Measurements from ENCODE around the gene ZNF629. TPM values are rescaled to one million over a fixed set of nuclear protein-coding genes. Genes with fewer than 3 reads are reported as not detected.

Gene ZNF629
- total and polyA plus RNA-seq, 2 experiments from 2014 or later, result 4.1 to 20.3 TPM

DNA sequence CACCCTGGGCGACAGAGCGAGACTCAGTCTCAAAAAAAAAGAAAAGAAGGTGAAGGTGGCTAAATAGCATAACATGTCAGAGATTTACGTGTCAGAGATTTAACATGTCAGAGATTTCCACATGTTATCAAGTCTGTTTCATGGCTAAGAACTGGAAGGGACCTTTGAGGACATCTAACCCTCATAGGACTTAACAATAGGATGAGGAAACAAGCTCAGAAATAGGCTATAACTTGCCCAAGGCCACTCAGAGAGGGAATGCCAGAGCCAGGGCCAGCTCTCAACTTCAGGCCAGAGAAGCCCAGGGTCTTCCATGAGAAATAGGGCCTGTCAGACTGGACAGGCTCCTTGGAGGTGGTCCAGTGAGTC is 26.8 kb upstream of the ZNF629 start:
- H3K27ac Mint-ChIP-seq, result no peak overlapping the region
- peaks cover 3% of the 10 kb centered on the region; the same call in 1 of the 3 replicates for H3K4me1 Mint-ChIP-seq
- TF ChIP-seq ZNF114 (CRISPR knock-in tag; IDR thresholded peaks at IDR 0.05) (no peak), POLR2AphosphoS5 (IDR thresholded peaks at IDR 0.05; ENCODE audit: low read depth) (no peak), CREB1 (CRISPR knock-in tag; IDR thresholded peaks at IDR 0.05; ENCODE audit: low read depth) (no peak), EZH2phosphoT487 (IDR thresholded peaks at IDR 0.05; ENCODE audit: unreplicated experiment) (no peak), ZNF331 (CRISPR knock-in tag; IDR thresholded peaks at IDR 0.05; ENCODE audit: low read depth) (no peak), NANOG (IDR thresholded peaks at IDR 0.05; ENCODE audit: borderline replicate concordance) (no peak), STAT1 (IDR thresholded peaks at IDR 0.05; ENCODE audit: unreplicated experiment) (no peak), JUNB (IDR thresholded peaks at IDR 0.05; ENCODE audit: unreplicated experiment) (no peak)
- TF ChIP-seq, protein P1, sequence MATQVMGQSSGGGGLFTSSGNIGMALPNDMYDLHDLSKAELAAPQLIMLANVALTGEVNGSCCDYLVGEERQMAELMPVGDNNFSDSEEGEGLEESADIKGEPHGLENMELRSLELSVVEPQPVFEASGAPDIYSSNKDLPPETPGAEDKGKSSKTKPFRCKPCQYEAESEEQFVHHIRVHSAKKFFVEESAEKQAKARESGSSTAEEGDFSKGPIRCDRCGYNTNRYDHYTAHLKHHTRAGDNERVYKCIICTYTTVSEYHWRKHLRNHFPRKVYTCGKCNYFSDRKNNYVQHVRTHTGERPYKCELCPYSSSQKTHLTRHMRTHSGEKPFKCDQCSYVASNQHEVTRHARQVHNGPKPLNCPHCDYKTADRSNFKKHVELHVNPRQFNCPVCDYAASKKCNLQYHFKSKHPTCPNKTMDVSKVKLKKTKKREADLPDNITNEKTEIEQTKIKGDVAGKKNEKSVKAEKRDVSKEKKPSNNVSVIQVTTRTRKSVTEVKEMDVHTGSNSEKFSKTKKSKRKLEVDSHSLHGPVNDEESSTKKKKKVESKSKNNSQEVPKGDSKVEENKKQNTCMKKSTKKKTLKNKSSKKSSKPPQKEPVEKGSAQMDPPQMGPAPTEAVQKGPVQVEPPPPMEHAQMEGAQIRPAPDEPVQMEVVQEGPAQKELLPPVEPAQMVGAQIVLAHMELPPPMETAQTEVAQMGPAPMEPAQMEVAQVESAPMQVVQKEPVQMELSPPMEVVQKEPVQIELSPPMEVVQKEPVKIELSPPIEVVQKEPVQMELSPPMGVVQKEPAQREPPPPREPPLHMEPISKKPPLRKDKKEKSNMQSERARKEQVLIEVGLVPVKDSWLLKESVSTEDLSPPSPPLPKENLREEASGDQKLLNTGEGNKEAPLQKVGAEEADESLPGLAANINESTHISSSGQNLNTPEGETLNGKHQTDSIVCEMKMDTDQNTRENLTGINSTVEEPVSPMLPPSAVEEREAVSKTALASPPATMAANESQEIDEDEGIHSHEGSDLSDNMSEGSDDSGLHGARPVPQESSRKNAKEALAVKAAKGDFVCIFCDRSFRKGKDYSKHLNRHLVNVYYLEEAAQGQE (IDR thresholded peaks at IDR 0.05; ENCODE audit: unreplicated experiment), result no peak
- TF ChIP-seq, protein P2, sequence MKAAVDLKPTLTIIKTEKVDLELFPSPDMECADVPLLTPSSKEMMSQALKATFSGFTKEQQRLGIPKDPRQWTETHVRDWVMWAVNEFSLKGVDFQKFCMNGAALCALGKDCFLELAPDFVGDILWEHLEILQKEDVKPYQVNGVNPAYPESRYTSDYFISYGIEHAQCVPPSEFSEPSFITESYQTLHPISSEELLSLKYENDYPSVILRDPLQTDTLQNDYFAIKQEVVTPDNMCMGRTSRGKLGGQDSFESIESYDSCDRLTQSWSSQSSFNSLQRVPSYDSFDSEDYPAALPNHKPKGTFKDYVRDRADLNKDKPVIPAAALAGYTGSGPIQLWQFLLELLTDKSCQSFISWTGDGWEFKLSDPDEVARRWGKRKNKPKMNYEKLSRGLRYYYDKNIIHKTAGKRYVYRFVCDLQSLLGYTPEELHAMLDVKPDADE (IDR thresholded peaks at IDR 0.05), result no peak
- TF ChIP-seq, protein P3, sequence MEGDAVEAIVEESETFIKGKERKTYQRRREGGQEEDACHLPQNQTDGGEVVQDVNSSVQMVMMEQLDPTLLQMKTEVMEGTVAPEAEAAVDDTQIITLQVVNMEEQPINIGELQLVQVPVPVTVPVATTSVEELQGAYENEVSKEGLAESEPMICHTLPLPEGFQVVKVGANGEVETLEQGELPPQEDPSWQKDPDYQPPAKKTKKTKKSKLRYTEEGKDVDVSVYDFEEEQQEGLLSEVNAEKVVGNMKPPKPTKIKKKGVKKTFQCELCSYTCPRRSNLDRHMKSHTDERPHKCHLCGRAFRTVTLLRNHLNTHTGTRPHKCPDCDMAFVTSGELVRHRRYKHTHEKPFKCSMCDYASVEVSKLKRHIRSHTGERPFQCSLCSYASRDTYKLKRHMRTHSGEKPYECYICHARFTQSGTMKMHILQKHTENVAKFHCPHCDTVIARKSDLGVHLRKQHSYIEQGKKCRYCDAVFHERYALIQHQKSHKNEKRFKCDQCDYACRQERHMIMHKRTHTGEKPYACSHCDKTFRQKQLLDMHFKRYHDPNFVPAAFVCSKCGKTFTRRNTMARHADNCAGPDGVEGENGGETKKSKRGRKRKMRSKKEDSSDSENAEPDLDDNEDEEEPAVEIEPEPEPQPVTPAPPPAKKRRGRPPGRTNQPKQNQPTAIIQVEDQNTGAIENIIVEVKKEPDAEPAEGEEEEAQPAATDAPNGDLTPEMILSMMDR (conservative IDR thresholded peaks at IDR 0.05; ENCODE audit: low read depth in 2 of 2), result no peak
- TF ChIP-seq, protein P4, sequence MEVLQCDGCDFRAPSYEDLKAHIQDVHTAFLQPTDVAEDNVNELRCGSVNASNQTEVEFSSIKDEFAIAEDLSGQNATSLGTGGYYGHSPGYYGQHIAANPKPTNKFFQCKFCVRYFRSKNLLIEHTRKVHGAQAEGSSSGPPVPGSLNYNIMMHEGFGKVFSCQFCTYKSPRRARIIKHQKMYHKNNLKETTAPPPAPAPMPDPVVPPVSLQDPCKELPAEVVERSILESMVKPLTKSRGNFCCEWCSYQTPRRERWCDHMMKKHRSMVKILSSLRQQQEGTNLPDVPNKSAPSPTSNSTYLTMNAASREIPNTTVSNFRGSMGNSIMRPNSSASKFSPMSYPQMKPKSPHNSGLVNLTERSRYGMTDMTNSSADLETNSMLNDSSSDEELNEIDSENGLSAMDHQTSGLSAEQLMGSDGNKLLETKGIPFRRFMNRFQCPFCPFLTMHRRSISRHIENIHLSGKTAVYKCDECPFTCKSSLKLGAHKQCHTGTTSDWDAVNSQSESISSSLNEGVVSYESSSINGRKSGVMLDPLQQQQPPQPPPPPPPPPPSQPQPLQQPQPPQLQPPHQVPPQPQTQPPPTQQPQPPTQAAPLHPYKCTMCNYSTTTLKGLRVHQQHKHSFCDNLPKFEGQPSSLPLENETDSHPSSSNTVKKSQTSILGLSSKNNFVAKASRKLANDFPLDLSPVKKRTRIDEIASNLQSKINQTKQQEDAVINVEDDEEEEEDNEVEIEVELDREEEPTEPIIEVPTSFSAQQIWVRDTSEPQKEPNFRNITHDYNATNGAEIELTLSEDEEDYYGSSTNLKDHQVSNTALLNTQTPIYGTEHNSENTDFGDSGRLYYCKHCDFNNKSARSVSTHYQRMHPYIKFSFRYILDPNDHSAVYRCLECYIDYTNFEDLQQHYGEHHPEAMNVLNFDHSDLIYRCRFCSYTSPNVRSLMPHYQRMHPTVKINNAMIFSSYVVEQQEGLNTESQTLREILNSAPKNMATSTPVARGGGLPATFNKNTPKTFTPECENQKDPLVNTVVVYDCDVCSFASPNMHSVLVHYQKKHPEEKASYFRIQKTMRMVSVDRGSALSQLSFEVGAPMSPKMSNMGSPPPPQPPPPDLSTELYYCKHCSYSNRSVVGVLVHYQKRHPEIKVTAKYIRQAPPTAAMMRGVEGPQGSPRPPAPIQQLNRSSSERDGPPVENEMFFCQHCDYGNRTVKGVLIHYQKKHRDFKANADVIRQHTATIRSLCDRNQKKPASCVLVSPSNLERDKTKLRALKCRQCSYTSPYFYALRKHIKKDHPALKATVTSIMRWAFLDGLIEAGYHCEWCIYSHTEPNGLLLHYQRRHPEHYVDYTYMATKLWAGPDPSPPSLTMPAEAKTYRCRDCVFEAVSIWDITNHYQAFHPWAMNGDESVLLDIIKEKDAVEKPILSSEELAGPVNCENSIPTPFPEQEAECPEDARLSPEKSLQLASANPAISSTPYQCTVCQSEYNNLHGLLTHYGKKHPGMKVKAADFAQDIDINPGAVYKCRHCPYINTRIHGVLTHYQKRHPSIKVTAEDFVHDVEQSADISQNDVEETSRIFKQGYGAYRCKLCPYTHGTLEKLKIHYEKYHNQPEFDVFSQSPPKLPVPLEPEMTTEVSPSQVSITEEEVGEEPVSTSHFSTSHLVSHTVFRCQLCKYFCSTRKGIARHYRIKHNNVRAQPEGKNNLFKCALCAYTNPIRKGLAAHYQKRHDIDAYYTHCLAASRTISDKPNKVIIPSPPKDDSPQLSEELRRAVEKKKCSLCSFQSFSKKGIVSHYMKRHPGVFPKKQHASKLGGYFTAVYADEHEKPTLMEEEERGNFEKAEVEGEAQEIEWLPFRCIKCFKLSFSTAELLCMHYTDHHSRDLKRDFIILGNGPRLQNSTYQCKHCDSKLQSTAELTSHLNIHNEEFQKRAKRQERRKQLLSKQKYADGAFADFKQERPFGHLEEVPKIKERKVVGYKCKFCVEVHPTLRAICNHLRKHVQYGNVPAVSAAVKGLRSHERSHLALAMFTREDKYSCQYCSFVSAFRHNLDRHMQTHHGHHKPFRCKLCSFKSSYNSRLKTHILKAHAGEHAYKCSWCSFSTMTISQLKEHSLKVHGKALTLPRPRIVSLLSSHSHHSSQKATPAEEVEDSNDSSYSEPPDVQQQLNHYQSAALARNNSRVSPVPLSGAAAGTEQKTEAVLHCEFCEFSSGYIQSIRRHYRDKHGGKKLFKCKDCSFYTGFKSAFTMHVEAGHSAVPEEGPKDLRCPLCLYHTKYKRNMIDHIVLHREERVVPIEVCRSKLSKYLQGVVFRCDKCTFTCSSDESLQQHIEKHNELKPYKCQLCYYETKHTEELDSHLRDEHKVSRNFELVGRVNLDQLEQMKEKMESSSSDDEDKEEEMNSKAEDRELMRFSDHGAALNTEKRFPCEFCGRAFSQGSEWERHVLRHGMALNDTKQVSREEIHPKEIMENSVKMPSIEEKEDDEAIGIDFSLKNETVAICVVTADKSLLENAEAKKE (CRISPR knock-in tag; IDR thresholded peaks at IDR 0.05), result no peak

More for the DNA sequence above, 26.8 kb upstream of the ZNF629 start:
- peak overlapping the region; percentile 49 for H3K4me3 ChIP-seq
- no peaks in the 10 kb centered on the region for H3K9me2 ChIP-seq (ENCODE audit: insufficient read depth)
- peaks cover 20% of the 10 kb centered on the region; the same call in 1 of the 2 replicates for H3K27me3 ChIP-seq (ENCODE audit: insufficient read depth)
- H3K27ac ChIP-seq (ENCODE audit: low read depth), result no peak overlapping the region
- no peaks in the 10 kb centered on the region for H3K36me3 Mint-ChIP-seq (ENCODE audit: low read depth)
- H2AFZ ChIP-seq, result peak overlapping the region; percentile 97
- H3F3A ChIP-seq (replicated peaks; ENCODE audit: low read depth), result no peaks in the 10 kb centered on the region
- 0 out of 2 replicates have a peak, but pooled peaks cover 3% of the 10 kb centered on the region for H3K4me1 ChIP-seq (ENCODE audit: insufficient read depth)
- H3K4me3 Mint-ChIP-seq, result peak overlapping the region; percentile 67
- no peaks in the 10 kb centered on the region for H3K79me2 ChIP-seq (replicated peaks; ENCODE audit: insufficient read depth)
- 0 out of 3 replicates have a peak, but pooled peaks cover 3% of the 10 kb centered on the region for H3K9me3 Mint-ChIP-seq
- H4K20me1 ChIP-seq (replicated peaks; ENCODE audit: insufficient read depth), result no peaks in the 10 kb centered on the region
- DNase-seq (ENCODE audit: low spot score) (no peak), ATAC-seq (no peak)
- H3K27me3 Mint-ChIP-seq (ENCODE audit: insufficient read depth, low read depth, poor library complexity), result peaks cover 7% of the 10 kb centered on the region
- H3K36me3 ChIP-seq (ENCODE audit: insufficient read depth), result no peaks in the 10 kb centered on the region
- peak overlapping the region; percentile 76 for H3K4me2 ChIP-seq
